Upper lobe of left lung (tissue), 4 donors: ENCODE data around the gene ZNF362.

Experiments
- POLR2A ChIP-seq, 4 donors: fragments of 450-650 bp; IDR thresholded peaks; one replicate each; pipeline ENCODE4 v1.5.1; 2016 to 2017; ENCODE audit warnings: antibody characterized with exemption in 4 of 4, mild to moderate bottlenecking in 2 of 4
- TF ChIP-seq, protein P1 (sequence below), 6 experiments: fragments of 450-650 bp in 4 of 6; fragments of 200-600 bp in 2 of 6; sonication (generic) in 2 of 6; IDR thresholded peaks; one replicate each; pipeline ENCODE4 v1.5.1; 2016 to 2019; ENCODE audit warnings: antibody characterized with exemption in 6 of 6

DNA sequence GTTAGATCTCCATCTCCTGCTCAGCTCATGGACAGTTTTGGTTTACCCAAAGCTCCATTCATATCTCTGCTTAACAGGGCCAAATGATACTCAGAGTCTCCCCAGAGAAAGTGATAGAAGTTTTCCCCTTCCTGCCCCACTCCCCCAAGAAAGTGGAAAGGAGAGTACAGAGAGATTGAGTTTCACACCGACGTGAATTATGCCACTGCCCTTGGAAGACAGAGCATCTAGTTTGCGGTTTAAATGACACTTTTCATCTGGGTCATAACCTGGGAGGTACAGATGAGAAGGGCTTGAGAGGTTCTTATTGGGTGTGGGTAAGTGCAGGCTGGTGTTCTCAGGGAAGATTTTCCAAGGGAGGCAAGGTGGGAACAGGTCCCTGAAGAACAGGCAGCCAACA, 6.9 kb upstream of the ZNF362 start:
- TF ChIP-seq, protein P1, sequence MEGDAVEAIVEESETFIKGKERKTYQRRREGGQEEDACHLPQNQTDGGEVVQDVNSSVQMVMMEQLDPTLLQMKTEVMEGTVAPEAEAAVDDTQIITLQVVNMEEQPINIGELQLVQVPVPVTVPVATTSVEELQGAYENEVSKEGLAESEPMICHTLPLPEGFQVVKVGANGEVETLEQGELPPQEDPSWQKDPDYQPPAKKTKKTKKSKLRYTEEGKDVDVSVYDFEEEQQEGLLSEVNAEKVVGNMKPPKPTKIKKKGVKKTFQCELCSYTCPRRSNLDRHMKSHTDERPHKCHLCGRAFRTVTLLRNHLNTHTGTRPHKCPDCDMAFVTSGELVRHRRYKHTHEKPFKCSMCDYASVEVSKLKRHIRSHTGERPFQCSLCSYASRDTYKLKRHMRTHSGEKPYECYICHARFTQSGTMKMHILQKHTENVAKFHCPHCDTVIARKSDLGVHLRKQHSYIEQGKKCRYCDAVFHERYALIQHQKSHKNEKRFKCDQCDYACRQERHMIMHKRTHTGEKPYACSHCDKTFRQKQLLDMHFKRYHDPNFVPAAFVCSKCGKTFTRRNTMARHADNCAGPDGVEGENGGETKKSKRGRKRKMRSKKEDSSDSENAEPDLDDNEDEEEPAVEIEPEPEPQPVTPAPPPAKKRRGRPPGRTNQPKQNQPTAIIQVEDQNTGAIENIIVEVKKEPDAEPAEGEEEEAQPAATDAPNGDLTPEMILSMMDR (IDR thresholded peaks at IDR 0.05), result no peak
- no peak for TF ChIP-seq POLR2A (IDR thresholded peaks at IDR 0.05)
